IPS-20b (cell line): ENCODE measurements around the gene MIPOL1.
"Not testable (repeated sequence)": the region's sequence is repeated elsewhere in the genome, so short reads cannot be mapped to it uniquely, and the experiment has no call there.

ENCODE experiments used
- H3K27ac ChIP-seq: one replicate; pipeline ENCODE4 v1.5.1; 2013; ENCODE audit warnings: low read length
- H3K27me3 ChIP-seq: 2 replicates; pipeline ENCODE4 v1.6.1; 2013; ENCODE audit warnings: mild to moderate bottlenecking, low read length, inconsistent platforms; ENCODE audit not compliant: insufficient read depth
- H3K36me3 ChIP-seq: 2 replicates; pipeline ENCODE4 v1.6.1; 2013; ENCODE audit warnings: low read depth, mild to moderate bottlenecking, inconsistent platforms, low read length, moderate library complexity; ENCODE audit not compliant: insufficient read depth
- H3K4me1 ChIP-seq: 2 replicates; pipeline ENCODE4 v1.6.1; 2013; ENCODE audit warnings: mild to moderate bottlenecking, control low read depth, inconsistent platforms, low read length, moderate library complexity; ENCODE audit not compliant: insufficient read depth
- H3K4me3 ChIP-seq: 2 replicates; pipeline ENCODE4 v1.5.1; 2013; ENCODE audit warnings: mild to moderate bottlenecking, low read length, inconsistent platforms
- H3K9ac ChIP-seq: 2 replicates; pipeline ENCODE4 v1.6.1; 2013; ENCODE audit warnings: low read depth, mild to moderate bottlenecking, inconsistent platforms, low read length, moderate library complexity
- H3K9me3 ChIP-seq: 2 replicates; pipeline ENCODE4 v1.6.1; 2013; ENCODE audit warnings: mild to moderate bottlenecking, low read depth, low read length, inconsistent platforms; ENCODE audit not compliant: insufficient read depth

Gene MIPOL1

DNA sequence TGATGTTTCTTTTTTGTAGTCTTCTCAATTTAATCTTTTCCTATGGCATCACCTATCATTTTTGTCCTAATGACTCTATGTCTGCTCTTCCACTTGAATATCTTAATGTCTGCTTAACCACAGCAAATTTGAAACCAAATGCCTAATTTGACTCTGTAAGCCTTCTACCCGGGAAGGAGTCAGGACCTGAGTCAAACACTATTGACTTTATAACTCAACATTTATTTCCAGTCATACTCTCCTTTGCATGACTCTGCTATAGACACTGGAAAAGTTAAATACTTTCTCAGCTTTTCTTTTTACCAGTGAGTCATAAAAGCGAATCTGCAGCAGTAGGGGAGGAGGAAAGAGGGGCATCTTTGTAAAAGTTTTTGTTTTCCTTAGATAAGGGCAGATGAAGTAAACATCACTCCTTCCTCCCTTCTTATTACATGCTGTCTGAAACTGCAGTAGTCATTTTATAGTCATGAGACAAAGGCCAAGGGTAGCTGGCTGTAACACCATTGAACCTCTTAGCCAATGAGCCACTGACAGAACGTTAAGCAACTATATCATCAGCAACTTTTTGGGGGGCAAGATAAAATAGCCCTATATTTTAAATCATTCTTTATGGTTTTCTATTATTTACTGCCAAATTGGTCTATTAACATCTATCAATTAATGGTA, 179.3 kb downstream of the MIPOL1 start:
- H3K9ac ChIP-seq, result no peak overlapping the region
- H3K27me3 ChIP-seq, result no peaks in the 10 kb centered on the region
- H3K9me3 ChIP-seq, result no peaks in the 10 kb centered on the region
- H3K4me1 ChIP-seq, result no peaks in the 10 kb centered on the region
- H3K4me3 ChIP-seq, result no peak overlapping the region
- no peak overlapping the region for H3K27ac ChIP-seq
- no peaks in the 10 kb centered on the region for H3K36me3 ChIP-seq

DNA sequence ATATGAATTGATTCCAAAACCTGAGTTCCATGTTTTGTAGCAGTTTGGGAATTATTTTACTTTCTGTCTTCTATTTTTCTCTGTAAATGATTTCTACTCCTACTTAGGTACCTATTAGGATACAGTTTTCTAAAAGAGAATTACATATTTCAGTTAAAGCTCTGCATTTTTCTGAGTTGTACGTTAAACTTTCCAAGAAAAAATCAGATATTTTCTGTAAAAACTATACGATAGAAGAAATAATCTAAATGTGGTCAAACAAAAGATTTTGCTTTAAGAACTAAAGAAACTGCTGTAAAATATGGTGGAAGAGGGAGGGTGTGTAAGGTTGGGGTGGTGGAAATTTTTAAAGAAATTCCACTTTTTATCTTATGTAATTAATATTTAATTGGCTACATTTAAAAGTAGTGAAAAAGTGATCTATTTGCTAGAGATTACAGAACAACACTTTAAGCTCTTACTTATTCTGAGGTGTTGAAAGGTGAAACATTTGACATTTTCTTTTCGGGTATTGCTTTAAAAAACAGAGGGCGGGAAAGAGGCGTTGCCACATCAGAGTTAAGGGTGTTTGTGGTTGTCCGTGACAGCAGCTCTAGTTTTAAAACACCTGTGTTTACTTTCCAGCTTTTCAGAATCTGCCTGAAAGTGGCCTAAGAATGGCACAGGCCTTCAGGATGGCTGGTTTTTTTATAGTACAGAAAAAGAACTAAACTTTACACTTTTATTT, 187.3 kb downstream of the MIPOL1 start:
- Histone ChIP-seq H3K9me3 (no peaks in the 10 kb centered on the region), H3K4me3 (no peak overlapping the region), H3K4me1 (peaks cover 2% of the 10 kb centered on the region; the same call in 1 of the 2 replicates), H3K36me3 (no peaks in the 10 kb centered on the region), H3K27me3 (no peaks in the 10 kb centered on the region), H3K9ac (no peak overlapping the region), H3K27ac (no peak overlapping the region)

DNA sequence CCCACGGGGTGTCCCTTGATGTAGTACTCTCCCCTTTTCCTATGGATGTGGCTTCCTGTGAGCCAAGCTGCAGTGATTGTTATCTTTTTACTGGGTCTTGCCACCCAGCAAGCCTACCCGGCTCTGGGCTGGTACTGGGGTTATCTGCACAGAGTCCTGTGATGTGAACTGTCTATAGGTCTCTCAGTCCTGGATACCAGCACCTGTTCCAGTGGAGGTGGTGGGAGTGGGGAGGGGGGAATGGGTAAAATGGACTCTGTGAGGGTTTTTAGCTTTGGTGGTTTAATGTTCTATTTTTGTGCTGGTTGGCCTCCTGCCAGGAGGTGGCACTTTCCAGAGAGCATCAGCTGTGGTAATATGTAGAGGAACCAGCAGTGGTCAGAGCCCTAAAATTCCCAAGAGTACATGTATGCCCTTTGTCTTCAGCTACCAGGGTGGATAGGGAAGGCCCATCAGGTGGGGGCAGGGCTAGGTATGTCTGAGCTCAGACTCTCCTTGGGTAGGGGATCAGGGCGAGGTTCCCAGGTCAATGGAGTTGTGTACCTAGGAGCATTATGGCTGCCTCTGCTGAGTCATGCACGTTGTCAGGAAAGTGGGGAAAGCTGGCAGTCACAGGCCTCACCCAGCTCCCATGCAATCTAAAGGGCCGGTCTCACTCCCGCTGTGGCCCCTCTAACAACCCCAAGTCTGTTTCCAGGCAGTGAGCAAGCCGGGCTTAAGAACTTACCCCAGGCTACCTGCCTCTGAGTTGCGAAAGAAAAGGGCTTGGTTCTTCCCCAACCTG, 199.6 kb downstream of the MIPOL1 start:
- not testable (repeated sequence) for H3K36me3 ChIP-seq, H3K4me3 ChIP-seq, H3K4me1 ChIP-seq, H3K27me3 ChIP-seq, H3K9ac ChIP-seq, H3K27ac ChIP-seq, H3K9me3 ChIP-seq

DNA sequence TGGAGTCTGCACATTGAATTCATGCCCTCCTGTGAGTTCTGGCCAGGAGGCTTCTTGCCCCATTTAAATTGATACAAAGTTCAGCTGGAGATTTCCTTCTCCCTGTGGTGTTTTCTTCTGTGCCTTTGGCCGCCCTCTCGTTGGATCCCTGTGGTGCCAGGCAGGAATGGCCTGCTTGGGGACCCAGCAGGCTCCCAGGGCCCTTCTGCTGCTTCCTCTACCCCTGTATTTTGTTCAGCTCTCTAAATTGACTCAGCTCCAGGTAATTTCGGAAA, 200.1 kb downstream of the MIPOL1 start:
- H3K9me3 ChIP-seq, result 0 out of 2 replicates have a peak, but pooled peaks cover 4% of the 10 kb centered on the region
- H3K4me1 ChIP-seq, result no peaks in the 10 kb centered on the region
- no peaks in the 10 kb centered on the region for H3K27me3 ChIP-seq
- H3K4me3 ChIP-seq, result no peak overlapping the region
- H3K36me3 ChIP-seq, result no peaks in the 10 kb centered on the region
- no peak overlapping the region for H3K9ac ChIP-seq
- no peak overlapping the region for H3K27ac ChIP-seq

DNA sequence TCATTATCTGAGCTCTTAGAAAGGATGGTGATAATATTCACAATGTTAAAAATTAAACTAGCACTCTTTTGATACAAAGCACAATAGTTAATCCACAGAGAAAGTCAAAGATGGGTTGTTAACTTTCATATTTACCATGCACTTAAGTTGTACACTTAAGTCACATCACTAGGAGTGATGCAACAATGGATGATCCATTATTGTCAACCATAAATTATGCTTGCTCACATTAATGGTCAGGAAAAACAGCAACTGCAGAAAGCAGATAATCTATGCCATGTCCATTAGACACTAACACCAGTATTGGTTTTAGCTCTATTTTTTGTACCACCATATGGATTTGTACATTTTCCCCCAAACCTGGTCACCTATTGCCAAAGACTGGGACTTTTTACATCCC, 201.8 kb downstream of the MIPOL1 start:
- Histone ChIP-seq H3K4me3 (no peak overlapping the region), H3K9ac (no peak overlapping the region), H3K36me3 (no peaks in the 10 kb centered on the region), H3K27ac (no peak overlapping the region), H3K4me1 (no peaks in the 10 kb centered on the region), H3K27me3 (no peaks in the 10 kb centered on the region), H3K9me3 (0 out of 2 replicates have a peak, but pooled peaks cover 4% of the 10 kb centered on the region)

DNA sequence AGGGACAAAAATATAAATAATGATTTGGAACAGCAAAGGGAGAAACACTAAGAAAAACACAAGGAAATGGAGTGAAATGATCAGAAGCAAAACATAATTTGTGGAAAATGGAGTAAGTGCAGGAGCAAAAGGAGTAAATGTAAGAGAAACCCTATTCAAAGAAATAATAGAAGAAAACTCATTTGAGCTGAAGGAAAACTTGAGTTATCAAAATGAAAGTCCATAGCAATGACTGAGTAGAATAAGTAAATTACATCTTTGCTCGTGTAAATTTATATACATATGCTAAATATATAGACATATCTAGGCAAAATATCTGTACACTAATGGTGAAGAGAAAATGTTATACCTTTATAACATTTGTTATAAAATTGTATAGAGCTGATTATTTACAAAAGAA, 203.4 kb downstream of the MIPOL1 start:
- H3K27me3 ChIP-seq, result no peaks in the 10 kb centered on the region
- no peak overlapping the region for H3K27ac ChIP-seq
- H3K9ac ChIP-seq, result no peak overlapping the region
- H3K36me3 ChIP-seq, result no peaks in the 10 kb centered on the region
- H3K4me1 ChIP-seq, result no peaks in the 10 kb centered on the region
- no peak overlapping the region for H3K4me3 ChIP-seq
- no peaks in the 10 kb centered on the region for H3K9me3 ChIP-seq

DNA sequence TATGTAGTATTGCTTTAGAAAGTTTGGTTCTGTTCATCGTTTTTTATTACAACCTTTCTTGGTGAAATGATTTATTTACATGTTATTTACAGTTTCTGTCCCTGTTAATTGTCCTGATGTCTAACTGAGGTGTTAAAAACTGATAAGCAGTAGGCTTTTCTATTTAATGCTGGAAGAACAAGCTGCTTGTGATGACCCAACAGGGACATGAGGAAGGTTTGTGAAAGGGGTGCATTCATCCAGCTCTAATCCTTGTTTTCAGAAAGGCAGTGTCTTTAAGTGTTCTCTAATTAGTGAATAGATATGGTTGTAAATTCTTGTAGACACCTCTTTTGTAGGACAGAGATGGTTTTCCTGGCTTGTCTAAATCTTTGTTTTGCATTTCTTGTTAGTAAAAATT, 205.9 kb downstream of the MIPOL1 start:
- H3K4me1 ChIP-seq, result no peaks in the 10 kb centered on the region
- no peaks in the 10 kb centered on the region for H3K27me3 ChIP-seq
- no peak overlapping the region for H3K4me3 ChIP-seq
- H3K27ac ChIP-seq, result no peak overlapping the region
- no peaks in the 10 kb centered on the region for H3K36me3 ChIP-seq
- H3K9me3 ChIP-seq, result no peaks in the 10 kb centered on the region
- H3K9ac ChIP-seq, result no peak overlapping the region

DNA sequence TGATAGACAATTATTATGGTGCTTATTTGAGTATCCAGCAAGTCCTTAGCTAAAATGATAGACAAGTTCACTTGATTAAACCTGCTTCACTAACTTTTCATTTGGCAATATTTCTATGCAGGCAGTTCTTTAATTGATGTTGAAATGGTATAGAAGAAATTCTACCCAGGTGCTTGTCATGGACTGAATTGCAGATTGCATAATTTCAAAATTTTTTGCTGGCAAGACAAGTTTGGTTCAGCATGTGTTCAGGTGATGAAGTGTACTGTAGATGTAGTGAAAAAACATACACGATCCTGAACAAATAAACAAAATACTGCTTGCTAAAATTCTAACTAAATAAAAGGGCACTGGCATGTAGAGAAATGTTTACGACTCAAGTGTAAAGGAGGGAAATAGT, 208.4 kb downstream of the MIPOL1 start:
- no peak overlapping the region for H3K9ac ChIP-seq

DNA sequence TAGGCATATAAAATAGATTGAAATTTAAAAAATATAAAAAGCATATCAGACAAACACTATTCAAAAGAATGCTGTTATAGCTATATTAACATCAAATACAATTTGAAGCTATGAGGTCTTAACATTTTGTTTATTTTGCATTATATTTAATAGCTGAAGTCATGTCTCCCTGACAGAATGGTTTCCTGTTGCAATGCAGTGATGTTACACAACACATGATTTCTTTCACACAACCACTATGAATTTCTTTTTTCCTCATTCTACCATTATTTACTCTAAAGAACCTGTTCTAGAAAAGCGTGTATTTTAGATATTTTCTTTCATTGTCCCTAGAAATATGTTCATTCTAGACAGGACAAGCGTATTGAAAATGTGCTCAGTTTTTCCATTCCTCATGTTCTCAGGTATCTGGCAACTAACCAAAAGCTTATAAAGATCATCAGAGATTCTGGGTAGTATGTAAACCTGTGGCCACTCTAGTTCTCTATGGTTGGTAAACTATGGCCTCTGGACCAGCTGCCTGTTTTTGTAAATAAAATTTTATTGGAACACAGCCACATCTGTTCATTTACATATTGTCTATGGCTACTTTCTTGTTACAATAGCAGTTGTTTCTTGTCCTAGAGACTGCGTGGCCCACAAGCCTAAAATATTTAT, 213.5 kb downstream of the MIPOL1 start:
- no peaks in the 10 kb centered on the region for H3K9me3 ChIP-seq
- no peaks in the 10 kb centered on the region for H3K4me1 ChIP-seq
- no peak overlapping the region for H3K9ac ChIP-seq
- H3K36me3 ChIP-seq, result no peaks in the 10 kb centered on the region
- H3K4me3 ChIP-seq, result no peak overlapping the region
- H3K27ac ChIP-seq, result no peak overlapping the region
- H3K27me3 ChIP-seq, result no peaks in the 10 kb centered on the region

More for the DNA sequence above, 208.4 kb downstream of the MIPOL1 start:
- Histone ChIP-seq H3K27ac (no peak overlapping the region), H3K4me3 (no peak overlapping the region), H3K36me3 (no peaks in the 10 kb centered on the region), H3K27me3 (no peaks in the 10 kb centered on the region), H3K9me3 (no peaks in the 10 kb centered on the region), H3K4me1 (no peaks in the 10 kb centered on the region)

DNA sequence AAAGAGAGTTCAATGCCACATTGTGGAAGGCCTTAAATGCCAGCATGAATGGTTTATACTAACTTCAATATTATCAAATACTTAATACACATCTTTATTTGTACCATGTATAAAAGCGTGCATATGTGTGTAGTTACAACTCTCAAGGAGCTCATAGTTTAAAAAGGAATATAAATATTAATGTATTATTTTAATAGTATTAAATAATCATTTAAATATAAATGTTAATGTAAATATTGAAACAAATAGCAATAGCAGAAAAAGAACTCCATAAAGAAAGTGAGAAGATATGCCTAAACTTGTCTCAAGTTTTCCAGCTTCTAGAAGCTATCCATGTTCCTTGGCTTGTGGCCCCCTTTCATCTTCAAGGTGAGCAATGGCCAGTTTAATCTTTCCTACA, 215.3 kb downstream of the MIPOL1 start:
- H3K4me1 ChIP-seq, result no peaks in the 10 kb centered on the region
- H3K4me3 ChIP-seq, result no peak overlapping the region
- no peaks in the 10 kb centered on the region for H3K36me3 ChIP-seq
- H3K27me3 ChIP-seq, result no peaks in the 10 kb centered on the region
- no peak overlapping the region for H3K27ac ChIP-seq
- no peak overlapping the region for H3K9ac ChIP-seq
- H3K9me3 ChIP-seq, result no peaks in the 10 kb centered on the region

DNA sequence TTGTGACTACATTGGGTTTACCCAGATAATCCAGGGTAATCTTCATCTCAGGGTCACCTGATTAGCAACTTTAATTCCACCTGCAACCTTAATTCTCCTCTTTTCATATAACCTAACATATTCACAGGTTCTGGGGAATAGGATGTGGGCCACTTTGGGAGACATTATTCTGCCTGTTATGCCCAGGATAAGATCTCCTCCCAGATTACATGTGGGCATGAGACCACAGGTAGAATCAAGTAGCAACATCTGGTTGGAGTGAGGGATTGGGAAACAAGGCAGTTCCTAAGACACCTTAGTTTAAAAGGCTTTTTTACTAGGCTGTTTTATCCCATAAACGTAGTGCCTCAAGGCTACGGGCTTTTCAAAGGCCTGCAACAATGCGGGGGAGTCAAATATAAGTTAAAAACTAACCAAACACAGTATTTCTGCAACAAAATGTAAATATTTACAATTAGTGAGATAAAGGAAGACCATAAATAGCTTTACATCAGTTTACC, 215.8 kb downstream of the MIPOL1 start:
- no peaks in the 10 kb centered on the region for H3K4me1 ChIP-seq
- H3K27ac ChIP-seq, result no peak overlapping the region
- H3K27me3 ChIP-seq, result no peaks in the 10 kb centered on the region
- no peaks in the 10 kb centered on the region for H3K9me3 ChIP-seq
- no peaks in the 10 kb centered on the region for H3K36me3 ChIP-seq
- no peak overlapping the region for H3K4me3 ChIP-seq
- H3K9ac ChIP-seq, result no peak overlapping the region
